Spleen (tissue), 11 donors: ENCODE data around the gene CIDEB. TPM values are rescaled to one million over a fixed set of nuclear protein-coding genes. Genes with fewer than 3 reads are reported as not detected.

ENCODE experiments used
- DNase-seq: peaks from one replicate; pipeline ENCODE4 v3.0.0-alpha.2; 2020
- H3K27ac ChIP-seq, 8 donors: fragments of 200-600 bp; sonication (generic) in 7 of 8; 1 replicate in 4 of 8; 2 replicates in 4 of 8; pipeline versions ENCODE4 v1.5.0 to v1.8.0; 2016 to 2021; ENCODE audit warnings: inconsistent platforms in 4 of 8, mild to moderate bottlenecking in 4 of 8, moderate library complexity in 1 of 8
- H3K27me3 ChIP-seq, 7 donors: fragments of 200-600 bp; sonication (generic) in 6 of 7; replicated peaks in 1 of 7; 1 replicate in 4 of 7; 2 replicates in 3 of 7; pipeline versions ENCODE4 v1.5.0 to v1.8.0; 2016 to 2021; ENCODE audit warnings: inconsistent platforms in 3 of 7, mild to moderate bottlenecking in 1 of 7
- H3K36me3 ChIP-seq, 6 donors: fragments of 200-600 bp; sonication (generic) in 5 of 6; 1 replicate in 4 of 6; 2 replicates in 2 of 6; pipeline versions ENCODE4 v1.5.0 to v1.8.0; 2016 to 2021; ENCODE audit warnings: inconsistent platforms in 2 of 6
- H3K4me1 ChIP-seq, 6 donors: fragments of 200-600 bp; sonication (generic) in 5 of 6; 1 replicate in 3 of 6; 2 replicates in 3 of 6; pipeline versions ENCODE4 v1.5.0 to v1.8.0; 2016 to 2021; ENCODE audit warnings: inconsistent platforms in 3 of 6
- H3K4me3 ChIP-seq, 8 donors: fragments of 200-600 bp; sonication (generic) in 7 of 8; 1 replicate in 4 of 8; 2 replicates in 4 of 8; pipeline versions ENCODE4 v1.5.0 to v1.8.0; 2016 to 2021; ENCODE audit warnings: inconsistent platforms in 4 of 8, mild to moderate bottlenecking in 4 of 8, moderate library complexity in 2 of 8
- H3K9me3 ChIP-seq, 8 donors: fragments of 200-600 bp; sonication (generic) in 7 of 8; 1 replicate in 4 of 8; 2 replicates in 4 of 8; pipeline versions ENCODE4 v1.5.0 to v1.8.0; 2016 to 2021; ENCODE audit warnings: inconsistent platforms in 4 of 8
- CTCF ChIP-seq, 11 experiments: fragments of 200-600 bp in 7 of 11; fragments of 450-650 bp in 4 of 11; sonication (generic) in 4 of 11; IDR thresholded peaks in 8 of 11; conservative IDR thresholded peaks in 3 of 11; 1 replicate in 7 of 11; 2 replicates in 4 of 11; pipeline versions ENCODE4 v1.4.0 to v1.8.0; 2016 to 2021; ENCODE audit warnings: antibody characterized with exemption in 11 of 11, inconsistent platforms in 4 of 11, mild to moderate bottlenecking in 1 of 11
- POLR2A ChIP-seq, 3 donors: fragments of 450-650 bp; IDR thresholded peaks; one replicate each; pipeline ENCODE4 v1.5.1; 2017; ENCODE audit warnings: antibody characterized with exemption in 3 of 3, mild to moderate bottlenecking in 1 of 3
- POLR2AphosphoS5 ChIP-seq, 3 donors: sonication (generic); formaldehyde crosslinking; IDR thresholded peaks; one replicate each; pipeline ENCODE4 v1.5.1; 2017; ENCODE audit warnings: antibody characterized with exemption in 3 of 3
- WGBS, 5 donors: extraction: QIAGEN DNeasy Blood & Tissue Kit in 3 of 5; methylation state at CpG; one replicate each; pipeline versions ENCODE4 v1.1.5 to v1.1.7; 2013 to 2018; 5-methylcytosine and 5-hydroxymethylcytosine counted together
- intact Hi-C: fragments of 100-400 bp; cut with DNase I; formaldehyde crosslinking; loops from one replicate; pipeline ENCODE4 v1.15.0; 2023; ENCODE audit warnings: low total_unique reads
- polyA plus RNA-seq, 3 donors: library from polyadenylated mRNA; stranded (reverse); fragments of 200-250 nt; gene quantifications; one replicate each; pipeline ENCODE4 v1.2.1, GENCODE V29; 2013
- total RNA-seq, 7 donors: library from RNA; depleted of rRNA in 3 of 7; stranded (reverse); fragments of >200 nt in 3 of 7; fragmentation: NEBNext Ultra II Directional in 4 of 7; extraction: Animal tissue kit (Norgen Biotek cat#: 25700) in 4 of 7; gene quantifications; one replicate each; pipeline versions ENCODE4 v1.1.0 to v1.2.1, GENCODE V29; 2016 to 2021
- donor health status: healthy with polysubstance abuse.
- donor health status: DM: no; HTN: no; CAD: no; lungs with moderate emphysema.
- donor health status: DM: no; HTN: no; CAD: no.
- donor health status: Bipolar disorder and iron deficiency.
- donor health status: healthy.
- donor health status: DM: no; HTN: no; CAD: no.
- donor health status: DM: yes; HTN: yes; CAD: no.

The CIDEB gene
- total and polyA plus RNA-seq, 10 donors, result 31.0 to 145 (median 81.6) TPM

GRCh38 chr14:24325041-24325530, 17.3 kb upstream of the CIDEB start:
- H3K4me1 ChIP-seq, result peaks cover 11 to 53% (median 39%) of the 10 kb centered on the region in 6 donors
- TF ChIP-seq POLR2A (IDR thresholded peaks at IDR 0.05) (no peak), CTCF (IDR thresholded peaks at IDR 0.05 in 8 of 11, conservative IDR thresholded peaks at IDR 0.05 in 3 of 11) (no peak), POLR2AphosphoS5 (IDR thresholded peaks at IDR 0.05) (no peak)
- no peak overlapping the region for H3K4me3 ChIP-seq
- no peak for DNase-seq
- intact Hi-C loops, result no loop called here
- H3K9me3 ChIP-seq, result no peaks in the 10 kb centered on the region
- H3K36me3 ChIP-seq, result peaks cover 0 to 45% (median 2%) of the 10 kb centered on the region in 6 donors
- no peaks in the 10 kb centered on the region for H3K27me3 ChIP-seq
- no peak overlapping the region for H3K27ac ChIP-seq
- 54 to 68% (median 57%) methylated on average over 5 of the region's 5 CpGs for WGBS, 5 donors

DNA sequence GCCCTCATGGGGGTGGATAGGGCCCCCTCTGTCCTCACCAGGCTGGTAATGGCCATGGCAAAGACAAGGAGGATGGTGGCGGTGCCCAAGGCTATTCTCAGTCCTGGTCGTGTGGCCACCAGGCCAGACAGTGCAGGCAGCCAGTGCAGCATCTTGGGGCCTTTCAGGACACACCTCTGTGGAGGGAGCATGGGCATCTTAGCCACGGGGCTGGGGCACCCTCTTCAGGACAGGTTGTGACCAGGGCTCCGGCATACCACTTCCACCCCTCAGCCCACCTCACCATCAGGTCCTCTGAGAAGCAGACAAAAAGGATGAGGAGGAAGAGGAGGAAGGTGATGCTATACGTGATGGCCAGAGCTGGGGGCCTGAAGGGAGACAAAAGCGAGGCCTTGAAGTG, 16.2 kb upstream of the CIDEB start:
- DNase-seq, result no peak
- WGBS, 5 donors, result 76 to 94% (median 82%) methylated on average over 6 of the region's 6 CpGs

DNA sequence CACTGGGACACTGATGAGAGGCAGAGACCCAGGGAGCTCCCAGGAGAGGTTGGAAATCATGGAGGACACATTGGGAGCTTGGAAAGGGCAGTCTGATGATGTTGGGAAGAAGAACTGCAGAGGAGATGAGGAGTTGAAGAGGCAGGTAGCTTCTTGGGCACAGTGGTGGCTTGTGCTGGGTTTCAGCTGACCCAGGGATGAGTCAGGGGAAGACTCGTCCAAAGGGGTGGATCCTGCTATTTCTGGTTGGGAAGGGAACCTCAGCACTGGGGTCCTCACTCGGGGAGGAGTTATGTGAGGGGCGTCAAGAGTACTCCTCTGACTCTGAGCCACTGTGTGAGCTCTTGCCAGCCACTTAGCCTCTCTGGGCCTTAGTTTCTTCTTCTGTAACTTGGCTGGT, 15.6 kb upstream of the CIDEB start:
- Histone ChIP-seq H3K4me3 (no peak overlapping the region), H3K36me3 (peaks cover 0 to 61% (median 2%) of the 10 kb centered on the region in 6 donors), H3K27me3 (no peaks in the 10 kb centered on the region), H3K9me3 (no peaks in the 10 kb centered on the region), H3K27ac (no peak overlapping the region), H3K4me1 (peaks cover 8 to 48% (median 24%) of the 10 kb centered on the region in 6 donors)
- no peak for TF ChIP-seq CTCF (IDR thresholded peaks at IDR 0.05 in 8 of 11, conservative IDR thresholded peaks at IDR 0.05 in 3 of 11)
- no peak for TF ChIP-seq POLR2A (IDR thresholded peaks at IDR 0.05)
- TF ChIP-seq POLR2AphosphoS5 (IDR thresholded peaks at IDR 0.05), result no peak
- intact Hi-C loops, result no loop called here
- DNase-seq, result no peak
- 72 to 81% (median 75%) methylated on average over 3 of the region's 3 CpGs for WGBS, 5 donors

More for the DNA sequence above, 16.2 kb upstream of the CIDEB start:
- TF ChIP-seq CTCF (IDR thresholded peaks at IDR 0.05 in 8 of 11, conservative IDR thresholded peaks at IDR 0.05 in 3 of 11), result no peak
- TF ChIP-seq POLR2AphosphoS5 (IDR thresholded peaks at IDR 0.05), result no peak
- TF ChIP-seq POLR2A (IDR thresholded peaks at IDR 0.05), result no peak
- H3K9me3 ChIP-seq, result no peaks in the 10 kb centered on the region
- H3K4me1 ChIP-seq, result peaks cover 10 to 48% (median 28%) of the 10 kb centered on the region in 6 donors
- H3K36me3 ChIP-seq, result peaks cover 0 to 55% (median 2%) of the 10 kb centered on the region in 6 donors
- no peaks in the 10 kb centered on the region for H3K27me3 ChIP-seq
- intact Hi-C loops, result no loop called here
- H3K4me3 ChIP-seq, result no peak overlapping the region
- H3K27ac ChIP-seq, result no peak overlapping the region

GRCh38 chr14:24322672-24323071, 14.9 kb upstream of the CIDEB start:
- DNase-seq, result no peak
- H3K4me1 ChIP-seq, result peaks cover 7 to 48% (median 20%) of the 10 kb centered on the region in 6 donors
- TF ChIP-seq POLR2A (IDR thresholded peaks at IDR 0.05) (no peak), POLR2AphosphoS5 (IDR thresholded peaks at IDR 0.05) (peak in 1 of 3 donors; percentile 23), CTCF (IDR thresholded peaks at IDR 0.05 in 8 of 11, conservative IDR thresholded peaks at IDR 0.05 in 3 of 11) (no peak)
- 82 to 90% (median 87%) methylated on average over 10 of the region's 10 CpGs for WGBS, 5 donors
- intact Hi-C loops, result no loop called here
- H3K27ac ChIP-seq, result no peak overlapping the region
- peaks cover 0 to 68% (median 2%) of the 10 kb centered on the region in 6 donors for H3K36me3 ChIP-seq
- no peaks in the 10 kb centered on the region for H3K27me3 ChIP-seq
- H3K4me3 ChIP-seq, result no peak overlapping the region
- no peaks in the 10 kb centered on the region for H3K9me3 ChIP-seq
